Stimulated activated CD8-positive, alpha-beta memory T cell treated with anti-CD3 and anti-CD28 coated beads, Interleukin-15, amount 100 ng/mL, for 1 hour (primary cell): ENCODE data around the gene LIN7C.
"Not testable (repeated sequence)": the region's sequence is repeated elsewhere in the genome, so short reads cannot be mapped to it uniquely, and the experiment has no call there.

Source experiments
- DNase-seq: peaks from one replicate; pipeline ENCODE4 v3.0.0-alpha.2; 2020; ENCODE audit warnings: low read depth

Gene LIN7C

DNA sequence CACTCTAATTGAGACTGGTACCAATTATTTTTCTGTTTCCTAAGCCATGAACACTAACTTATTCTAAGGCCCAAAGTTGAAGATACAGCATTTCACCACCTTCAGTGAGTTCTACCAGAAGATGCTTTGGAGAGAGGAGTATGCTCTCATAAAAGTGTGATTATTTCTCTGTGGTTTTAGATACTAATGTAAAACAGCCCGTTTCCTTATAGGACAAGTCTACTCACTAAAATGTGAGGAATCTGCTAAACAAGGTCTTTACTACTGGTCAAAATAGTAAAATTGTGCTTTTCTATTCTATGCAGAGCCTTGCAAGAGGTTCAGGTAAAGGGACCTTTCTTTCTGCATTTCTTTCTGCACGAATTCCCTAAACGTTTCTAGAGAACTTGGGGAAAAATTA is 36.4 kb downstream of the LIN7C start:
- no peak for DNase-seq

DNA sequence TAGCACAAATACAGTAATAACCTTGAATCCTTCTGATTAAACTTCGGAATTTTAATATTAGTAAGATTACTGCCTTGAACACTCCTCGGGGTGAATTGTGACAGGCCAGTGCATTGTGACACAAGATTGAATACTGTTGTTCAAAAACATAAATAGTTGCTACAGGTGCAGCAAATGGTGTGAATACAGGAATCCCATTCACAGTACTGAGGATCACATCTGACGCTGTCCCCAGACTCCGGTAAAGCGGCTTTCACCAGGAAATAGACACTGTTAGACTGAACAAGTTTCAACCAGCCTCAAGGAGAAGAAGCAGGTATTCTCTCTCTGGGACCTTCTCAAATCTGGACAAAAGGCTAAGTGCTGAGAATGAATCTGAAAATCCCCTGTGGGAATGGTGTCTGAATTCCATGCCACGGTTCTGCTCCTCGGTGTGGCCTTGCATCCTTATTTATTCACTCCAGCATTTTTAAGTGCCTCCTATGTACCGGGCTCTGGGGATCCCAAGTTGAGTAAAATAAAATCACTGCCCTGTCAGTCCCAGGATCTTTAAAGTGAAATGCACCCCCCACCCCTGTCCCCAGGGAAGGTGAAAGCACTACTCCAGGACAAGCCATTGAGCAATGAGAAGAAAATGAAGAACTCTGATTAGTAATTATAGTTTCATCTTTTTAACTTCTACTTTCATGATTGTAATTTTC is 37.4 kb downstream of the LIN7C start:
- no peak for DNase-seq

DNA sequence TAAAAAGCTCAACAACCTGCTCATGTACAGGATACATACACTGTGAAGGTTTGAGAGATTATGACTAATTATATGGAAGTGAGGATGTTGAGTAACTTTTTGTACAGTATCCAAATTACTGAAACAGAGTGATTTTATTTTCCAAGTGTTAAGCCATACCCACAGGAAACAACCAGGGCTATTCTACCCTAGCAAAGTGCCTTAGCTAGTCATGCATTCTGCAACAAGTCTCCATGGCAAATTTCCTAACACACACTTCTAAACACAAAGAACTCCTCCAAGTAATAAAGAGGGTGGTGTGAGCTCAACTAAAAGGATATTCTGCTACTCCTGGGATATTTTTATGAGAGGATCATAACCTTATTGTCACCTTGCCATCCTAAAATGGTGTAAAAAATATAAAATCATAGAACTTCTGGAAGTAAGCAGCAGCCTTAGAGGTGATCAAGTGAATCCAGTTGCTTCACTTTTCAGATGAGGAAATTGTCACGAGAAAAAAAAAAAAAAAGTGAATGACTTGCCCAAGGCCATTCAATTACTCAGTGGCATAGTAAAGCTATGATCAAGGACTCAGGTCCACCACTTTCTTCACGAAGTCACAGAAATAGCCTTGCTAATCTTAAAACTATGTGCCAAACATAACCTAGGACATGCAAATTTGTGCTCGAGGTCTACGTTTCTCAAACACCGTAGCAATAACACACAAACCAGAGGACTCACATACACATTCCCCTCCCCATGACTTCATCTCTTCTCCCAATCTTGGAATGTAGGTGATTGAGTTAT is 38.2 kb downstream of the LIN7C start:
- no peak for DNase-seq

DNA sequence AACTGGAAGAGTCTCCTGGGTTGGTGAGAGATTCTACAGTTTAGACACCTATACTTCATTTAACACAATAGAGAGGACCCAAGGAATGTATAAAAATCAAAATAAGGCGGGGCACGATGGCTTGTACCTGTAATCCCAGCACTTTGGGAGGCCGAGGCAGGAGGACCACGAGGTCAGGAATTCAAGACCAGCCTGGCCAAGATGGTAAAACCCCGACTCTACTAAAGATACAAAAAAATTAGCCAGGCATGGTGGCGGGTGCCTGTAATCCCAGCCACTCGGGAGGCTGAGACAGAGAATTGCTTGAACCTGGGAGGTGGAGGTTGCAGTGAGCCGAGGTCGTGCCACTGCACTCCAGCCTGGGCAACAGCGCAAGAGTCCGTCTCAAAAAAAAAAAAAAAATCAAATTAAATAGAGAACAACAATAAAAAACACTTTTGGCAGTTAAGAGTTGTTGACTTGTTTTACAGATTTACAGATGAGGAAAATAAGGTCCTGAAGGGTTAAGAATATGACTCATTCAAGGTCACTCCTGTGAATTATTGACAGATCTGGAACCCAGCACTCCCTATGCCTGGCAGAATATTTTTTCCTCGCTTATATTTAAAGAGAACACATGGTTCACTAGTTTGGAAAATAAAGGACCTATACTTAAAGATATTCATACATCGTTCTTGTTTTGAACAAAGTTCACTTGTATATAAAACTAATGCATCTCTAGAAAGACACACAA is 39.2 kb downstream of the LIN7C start:
- no peak for DNase-seq

GRCh38 chr11:27466363-27466762 is 40.2 kb downstream of the LIN7C start:
- DNase-seq, result no peak

DNA sequence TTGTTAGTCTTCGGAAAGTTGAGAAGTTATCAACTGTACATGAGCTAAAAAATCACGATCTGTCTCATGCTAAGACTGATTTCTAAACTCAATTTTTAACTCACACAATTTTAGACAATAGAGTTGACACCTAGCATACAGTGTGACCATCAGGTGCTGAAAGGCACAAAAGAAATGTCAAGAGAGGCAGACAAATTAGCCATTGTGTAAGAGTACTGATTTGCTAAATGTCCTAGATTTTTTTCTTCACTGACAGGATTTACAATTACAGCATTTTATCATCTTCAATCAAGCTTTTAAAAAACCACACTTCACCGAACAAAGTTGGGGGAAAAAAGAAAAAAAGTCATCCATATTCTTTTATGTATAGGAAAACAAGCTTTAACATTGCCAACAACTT is 40.9 kb downstream of the LIN7C start:
- no peak for DNase-seq

DNA sequence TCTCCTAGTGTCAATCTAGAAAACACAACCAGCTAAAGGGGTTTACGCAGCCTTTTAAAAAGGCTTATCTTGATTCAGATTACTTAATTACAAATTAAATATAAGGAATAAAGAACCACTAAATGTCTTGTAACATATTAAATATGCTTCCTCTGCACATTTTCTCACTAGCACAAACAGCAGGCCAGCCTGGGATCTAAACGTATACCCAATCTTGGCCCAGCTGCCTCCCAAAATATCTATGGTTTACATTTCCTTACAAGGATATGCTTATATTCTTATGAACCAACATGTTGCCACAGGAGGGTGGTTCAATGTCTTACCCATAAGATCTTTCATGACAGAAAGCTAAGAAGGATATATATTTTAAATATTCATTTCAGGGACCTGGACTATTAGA is 41.7 kb downstream of the LIN7C start:
- no peak for DNase-seq

- no peak for DNase-seq
These were observed 42.3 kb downstream of the LIN7C start for GRCh38 chr11:27464289-27464696.

DNA sequence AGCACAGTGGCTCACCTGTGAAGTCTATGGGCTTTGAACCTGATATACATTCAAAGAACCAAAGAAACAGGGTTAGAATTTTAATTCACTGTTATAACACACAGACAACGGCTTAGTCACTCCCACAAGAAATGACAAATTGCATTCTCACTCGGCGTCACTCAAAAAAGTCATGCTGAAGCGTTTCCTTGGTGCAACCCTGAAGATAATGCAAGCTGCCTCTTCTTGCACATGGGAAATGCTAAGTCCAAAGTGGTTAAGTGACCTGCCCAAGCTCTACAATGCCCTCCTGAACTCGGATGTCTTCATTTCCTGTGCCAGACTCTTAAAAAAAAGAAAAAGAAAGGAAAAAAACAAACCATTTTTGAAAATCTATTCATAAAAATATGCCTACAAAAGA is 44.0 kb downstream of the LIN7C start:
- DNase-seq, result no peak

- DNase-seq, result no peak
These were observed 46.2 kb downstream of the LIN7C start for GRCh38 chr11:27460158-27460978.

GRCh38 chr11:27459191-27459590 is 47.4 kb downstream of the LIN7C start:
- DNase-seq, result no peak

DNA sequence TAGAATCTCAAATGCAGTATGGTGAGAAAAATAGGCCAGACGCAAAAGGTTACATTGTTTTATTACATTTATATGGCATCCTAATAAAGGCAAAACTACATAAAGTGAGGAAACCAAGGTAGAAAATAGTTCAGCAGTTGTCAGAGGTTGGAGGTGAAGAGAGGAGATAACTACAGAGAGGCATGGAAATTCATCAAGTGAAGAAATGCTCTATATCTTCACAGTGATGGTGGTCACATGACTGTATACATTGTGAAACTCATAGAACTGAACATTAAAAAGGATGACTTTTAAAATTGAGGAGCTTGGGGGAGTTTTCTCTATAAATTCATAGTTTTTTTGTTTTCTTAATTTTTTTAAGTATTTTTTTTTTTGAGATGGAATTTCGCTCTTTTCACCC is 48.4 kb downstream of the LIN7C start:
- DNase-seq, result no peak

DNA sequence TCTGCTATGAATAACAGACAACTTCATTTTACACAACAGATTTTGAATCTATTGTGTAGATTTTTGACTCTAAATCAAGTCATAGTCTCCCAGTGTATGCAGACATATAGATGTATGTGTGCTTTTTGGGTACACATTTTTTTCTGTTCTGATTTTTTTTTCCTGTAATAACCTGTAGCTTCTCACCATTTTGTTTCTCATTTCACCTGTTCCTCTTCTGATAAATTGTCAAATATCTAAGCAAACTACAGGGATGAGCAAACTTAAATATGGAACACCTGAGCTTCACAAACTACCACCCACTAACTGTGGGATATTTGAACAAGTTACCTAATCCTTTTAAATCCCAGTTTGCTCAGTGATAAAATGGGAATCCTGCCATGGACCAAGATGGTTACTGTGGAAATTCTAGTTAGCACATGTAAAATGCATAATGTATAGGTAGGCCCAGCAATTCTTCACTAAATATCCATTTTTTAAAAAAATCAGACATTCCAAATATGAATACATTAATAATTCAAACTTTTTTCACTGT is 49.7 kb downstream of the LIN7C start:
- no peak for DNase-seq

GRCh38 chr11:27456140-27456794 is 50.3 kb downstream of the LIN7C start:
- DNase-seq, result no peak

GRCh38 chr11:27455667-27456066 is 50.9 kb downstream of the LIN7C start:
- no peak for DNase-seq

GRCh38 chr11:27453701-27454100 is 52.9 kb downstream of the LIN7C start:
- no peak for DNase-seq

DNA sequence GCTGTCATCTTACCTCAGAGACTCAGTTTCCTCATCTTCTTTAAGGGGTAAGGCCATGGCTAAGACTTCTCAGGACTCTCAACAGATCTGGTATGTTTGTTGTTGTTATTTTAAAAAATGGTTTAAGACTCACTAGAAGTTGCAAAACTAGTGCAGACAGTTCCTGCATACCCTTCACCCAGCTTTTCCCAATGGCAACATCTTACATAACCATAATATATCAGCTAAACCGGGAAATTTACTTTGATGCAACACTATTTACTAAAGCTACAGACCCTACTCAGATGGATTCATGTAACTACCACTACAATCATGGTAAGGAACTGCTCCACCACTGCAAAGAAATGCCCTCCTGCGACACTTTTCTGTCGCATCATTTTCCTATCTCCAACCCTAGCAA is 54.4 kb downstream of the LIN7C start:
- no peak for DNase-seq

DNA sequence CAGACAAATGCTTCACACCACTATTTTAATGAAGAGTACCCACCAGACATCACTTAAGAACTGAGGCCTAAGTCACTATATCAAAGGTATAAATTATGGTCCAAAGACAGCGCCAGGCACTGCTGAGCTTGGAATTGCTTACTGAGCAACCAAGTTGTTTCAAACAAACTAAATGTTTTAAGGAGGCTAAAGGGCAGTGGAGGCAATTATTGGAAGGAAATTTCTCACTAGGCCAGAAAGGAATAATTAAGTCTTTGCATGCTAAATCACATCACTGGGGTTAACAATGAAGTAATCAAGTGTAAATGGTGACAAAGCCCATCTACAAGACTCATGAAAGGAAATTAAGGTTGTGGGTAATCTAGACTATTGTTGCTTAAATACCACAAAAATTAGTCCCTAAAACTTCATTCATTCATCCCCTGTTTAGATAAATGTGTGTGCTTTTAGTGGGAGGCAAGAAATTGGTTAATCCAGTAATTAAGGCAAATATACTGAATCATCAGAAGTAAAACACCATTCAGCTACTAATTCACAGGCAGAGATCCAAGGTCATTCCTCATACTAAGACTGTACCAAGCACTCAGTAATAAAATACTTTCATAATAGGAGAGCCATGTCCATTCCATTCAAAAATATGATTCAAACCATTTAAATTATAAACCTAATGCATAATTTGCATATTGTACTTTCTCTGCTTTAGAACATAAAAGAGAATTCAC is 55.2 kb downstream of the LIN7C start:
- DNase-seq, result no peak

GRCh38 chr11:27448184-27448540 is 58.4 kb downstream of the LIN7C start:
- DNase-seq, result not testable (repeated sequence)

DNA sequence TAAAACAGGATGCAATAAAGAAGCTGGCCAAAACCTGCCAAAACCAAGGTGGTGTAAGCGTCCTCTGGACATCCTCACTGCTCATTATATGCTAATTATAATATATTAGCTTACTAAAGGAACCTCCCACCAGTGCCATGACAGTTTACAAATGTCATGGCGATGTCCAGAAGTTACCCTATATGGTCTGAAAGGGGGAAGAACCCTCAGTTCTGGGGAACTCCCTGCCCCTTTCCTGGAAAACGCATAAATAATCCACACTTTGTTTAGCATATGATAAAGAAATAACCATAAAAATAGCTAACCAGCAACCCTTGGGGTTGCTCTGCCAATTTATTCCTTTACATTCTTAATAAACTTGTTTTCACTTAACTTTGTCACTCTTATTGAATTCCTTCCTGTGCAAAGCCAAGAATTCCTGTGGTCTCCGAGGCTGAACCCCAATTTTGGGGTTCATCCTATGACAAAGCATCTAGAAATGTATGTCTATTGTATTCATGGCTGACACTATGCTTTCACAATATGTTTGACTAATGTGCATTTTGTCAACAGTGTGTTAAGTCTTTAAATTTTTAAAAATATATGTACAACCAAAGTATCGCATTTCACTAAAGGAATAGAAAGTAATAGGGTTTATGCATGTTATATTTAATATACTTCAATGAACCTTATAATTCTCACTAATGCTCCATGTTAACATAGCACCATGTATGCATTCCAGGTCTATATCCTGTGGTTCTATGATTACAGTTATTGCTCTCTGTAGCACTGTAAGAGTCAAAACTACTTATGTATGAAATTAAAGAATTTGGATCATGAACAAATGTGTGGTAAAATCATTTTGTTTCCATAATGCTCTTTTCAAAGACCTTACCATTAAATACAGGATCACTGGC is 59.0 kb downstream of the LIN7C start:
- DNase-seq, result no peak
